ENCODE results near the gene PPP6R3.

DNA sequence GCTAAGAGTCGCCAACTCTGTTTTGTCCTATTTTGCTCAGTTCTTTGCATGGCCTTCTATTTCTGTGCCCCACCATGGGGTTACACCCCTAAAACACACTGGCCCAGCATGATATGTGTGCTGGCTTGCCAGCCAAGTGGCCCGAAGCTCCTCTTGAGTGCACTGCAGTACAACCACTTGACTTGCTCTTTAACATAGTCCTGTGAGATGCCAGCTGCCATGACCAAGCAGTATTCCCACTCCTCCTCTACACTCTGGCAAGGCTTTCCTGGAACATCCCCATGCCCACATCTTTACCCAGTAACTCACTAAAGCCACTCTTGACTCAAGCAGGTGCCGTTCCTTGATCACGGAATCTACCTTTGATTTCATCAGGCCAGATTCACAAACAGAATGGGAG lies 120.9 kb downstream of the PPP6R3 start:
- TF ChIP-seq POLR2A (IDR thresholded peaks at IDR 0.05; ENCODE audit: extremely low read depth, insufficient read length) (no peak), MYC (IDR thresholded peaks at IDR 0.05; ENCODE audit: low read depth, low read length) (no peak)
- TF ChIP-seq, protein P1, sequence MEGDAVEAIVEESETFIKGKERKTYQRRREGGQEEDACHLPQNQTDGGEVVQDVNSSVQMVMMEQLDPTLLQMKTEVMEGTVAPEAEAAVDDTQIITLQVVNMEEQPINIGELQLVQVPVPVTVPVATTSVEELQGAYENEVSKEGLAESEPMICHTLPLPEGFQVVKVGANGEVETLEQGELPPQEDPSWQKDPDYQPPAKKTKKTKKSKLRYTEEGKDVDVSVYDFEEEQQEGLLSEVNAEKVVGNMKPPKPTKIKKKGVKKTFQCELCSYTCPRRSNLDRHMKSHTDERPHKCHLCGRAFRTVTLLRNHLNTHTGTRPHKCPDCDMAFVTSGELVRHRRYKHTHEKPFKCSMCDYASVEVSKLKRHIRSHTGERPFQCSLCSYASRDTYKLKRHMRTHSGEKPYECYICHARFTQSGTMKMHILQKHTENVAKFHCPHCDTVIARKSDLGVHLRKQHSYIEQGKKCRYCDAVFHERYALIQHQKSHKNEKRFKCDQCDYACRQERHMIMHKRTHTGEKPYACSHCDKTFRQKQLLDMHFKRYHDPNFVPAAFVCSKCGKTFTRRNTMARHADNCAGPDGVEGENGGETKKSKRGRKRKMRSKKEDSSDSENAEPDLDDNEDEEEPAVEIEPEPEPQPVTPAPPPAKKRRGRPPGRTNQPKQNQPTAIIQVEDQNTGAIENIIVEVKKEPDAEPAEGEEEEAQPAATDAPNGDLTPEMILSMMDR (IDR thresholded peaks at IDR 0.05; ENCODE audit: low read depth, low read length): no peak
- TF ChIP-seq, protein P2, sequence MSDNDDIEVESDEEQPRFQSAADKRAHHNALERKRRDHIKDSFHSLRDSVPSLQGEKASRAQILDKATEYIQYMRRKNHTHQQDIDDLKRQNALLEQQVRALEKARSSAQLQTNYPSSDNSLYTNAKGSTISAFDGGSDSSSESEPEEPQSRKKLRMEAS (IDR thresholded peaks at IDR 0.05; ENCODE audit: low read depth, low read length): no peak
